Measurements from ENCODE around the gene CALML3.

CALML3 gene

GRCh38 chr10:5492322-5492855, 32.4 kb upstream of the CALML3 start:
- DNase-seq = no peak

- no peak for DNase-seq
Observed at GRCh38 chr10:5492929-5493576, 31.7 kb upstream of the CALML3 start.

- no peak for DNase-seq
Observed at GRCh38 chr10:5493691-5494090, 31.1 kb upstream of the CALML3 start.

- no peak for DNase-seq
Observed at GRCh38 chr10:5494611-5495010, 30.1 kb upstream of the CALML3 start.

- no peak for DNase-seq
Observed at GRCh38 chr10:5496261-5497250, 28.2 kb upstream of the CALML3 start.

- DNase-seq = no peak
Observed at GRCh38 chr10:5497289-5497688, 27.5 kb upstream of the CALML3 start.

- DNase-seq = no peak
Observed at GRCh38 chr10:5497948-5498730, 26.6 kb upstream of the CALML3 start.

- no peak for DNase-seq
Observed at GRCh38 chr10:5498791-5499492, 25.8 kb upstream of the CALML3 start.

- DNase-seq = no peak
Observed at GRCh38 chr10:5499493-5500140, 25.1 kb upstream of the CALML3 start, which contains the start of gene CALML5. TSS of gene CALML5 (minus strand) at chr10:5499570. CDS start at chr10:5499438, 132 bp downstream.

GRCh38 chr10:5500162-5500670, 24.5 kb upstream of the CALML3 start:
- no peak for DNase-seq

- DNase-seq = no peak
Observed at GRCh38 chr10:5500910-5501309, 23.9 kb upstream of the CALML3 start.

- no peak for DNase-seq
Observed at GRCh38 chr10:5502061-5502521, 22.7 kb upstream of the CALML3 start.

GRCh38 chr10:5502571-5503476, 21.9 kb upstream of the CALML3 start:
- DNase-seq = no peak

GRCh38 chr10:5503477-5503835, 21.3 kb upstream of the CALML3 start:
- no peak for DNase-seq

GRCh38 chr10:5504146-5505072, 20.4 kb upstream of the CALML3 start:
- DNase-seq = no peak

- DNase-seq = no peak
Observed at GRCh38 chr10:5506246-5506645, 18.5 kb upstream of the CALML3 start.

GRCh38 chr10:5506751-5507648, 17.8 kb upstream of the CALML3 start:
- DNase-seq = no peak

- DNase-seq = no peak
Observed at GRCh38 chr10:5507649-5508131, 17.1 kb upstream of the CALML3 start.
